H1 (cell line): ENCODE data around the gene CTSH. TPM values are rescaled to one million over a fixed set of nuclear protein-coding genes. Genes with fewer than 3 reads are reported as not detected.

Experiments
- CBX8 ChIP-seq: fragments of 300-800, 300-1000 bp; sonication (generic); IDR thresholded peaks from 2 replicates; pipeline ENCODE4 v1.7.1; 2016; ENCODE audit warnings: low read depth, low read length, borderline replicate concordance
- CHD2 ChIP-seq: IDR thresholded peaks from 2 replicates; pipeline ENCODE4 v1.6.1; 2012; ENCODE audit warnings: low read length, improper control_type of control experiment
- EZH2 ChIP-seq: fragments of 200-600 bp; sonication (generic); IDR thresholded peaks from 2 replicates; pipeline ENCODE4 v1.7.1; 2012; ENCODE audit warnings: low read depth, mild to moderate bottlenecking, moderate library complexity, low read length, inconsistent platforms; ENCODE audit not compliant: severe bottlenecking
- JUND ChIP-seq: IDR thresholded peaks from 2 replicates; pipeline ENCODE4 v1.6.1; 2011; ENCODE audit warnings: mild to moderate bottlenecking, improper control_type of control experiment, low read length
- POLR2AphosphoS5 ChIP-seq: IDR thresholded peaks from 2 replicates; pipeline ENCODE4 v1.6.1; 2011; ENCODE audit warnings: low read depth, low read length
- RXRA ChIP-seq: IDR thresholded peaks from 2 replicates; pipeline ENCODE4 v1.6.1; 2011; ENCODE audit warnings: low read depth, mild to moderate bottlenecking, low read length, moderate library complexity; ENCODE audit not compliant: insufficient read depth
- SUZ12 ChIP-seq: fragments of 200-600 bp; sonication (generic); IDR thresholded peaks from 2 replicates; pipeline ENCODE4 v1.6.1; 2012; ENCODE audit warnings: mild to moderate bottlenecking, inconsistent platforms, low read length, moderate library complexity, mixed read lengths
- TBP ChIP-seq: IDR thresholded peaks from 2 replicates; pipeline ENCODE4 v1.6.1; 2011; ENCODE audit warnings: low read depth, low read length, improper control_type of control experiment
- TCF12 ChIP-seq: IDR thresholded peaks from 2 replicates; pipeline ENCODE4 v1.6.1; 2011; ENCODE audit warnings: low read depth, mild to moderate bottlenecking, low read length
- polyA plus RNA-seq, 7 experiments: library from polyadenylated mRNA; depleted of rRNA in 3 of 7; stranded (reverse) in 5 of 7; unstranded in 2 of 7; fragments of >200 nt in 5 of 7; fragments of 200-250 nt in 2 of 7; gene quantifications; 1 replicate in 5 of 7; 2 replicates in 1 of 7; 4 replicates in 1 of 7; pipeline versions ENCODE4 v1.2.1 to v1.2.3, GENCODE V29; 2011 to 2013; ENCODE audit warnings: missing spikeins in 2 of 7, mixed read lengths in 2 of 7
- total RNA-seq: library from RNA; stranded (reverse); fragmentation: NEBNext Ultra II Directional; extraction: Animal tissue kit (Norgen Biotek cat#: 25700); gene quantifications from 2 replicates; pipeline ENCODE4 v1.2.1, GENCODE V29; 2021
- TF ChIP-seq, protein P1 (sequence below): IDR thresholded peaks from 2 replicates; pipeline ENCODE4 v1.6.1; 2011; ENCODE audit warnings: low read depth, mild to moderate bottlenecking, low read length; ENCODE audit not compliant: insufficient read depth

Gene CTSH
- total and polyA plus RNA-seq, 2 of the 8 experiments (the other 6 are each of a cell fraction or from before 2014, with no cell fraction given), result 34.0 to 36.8 TPM

DNA sequence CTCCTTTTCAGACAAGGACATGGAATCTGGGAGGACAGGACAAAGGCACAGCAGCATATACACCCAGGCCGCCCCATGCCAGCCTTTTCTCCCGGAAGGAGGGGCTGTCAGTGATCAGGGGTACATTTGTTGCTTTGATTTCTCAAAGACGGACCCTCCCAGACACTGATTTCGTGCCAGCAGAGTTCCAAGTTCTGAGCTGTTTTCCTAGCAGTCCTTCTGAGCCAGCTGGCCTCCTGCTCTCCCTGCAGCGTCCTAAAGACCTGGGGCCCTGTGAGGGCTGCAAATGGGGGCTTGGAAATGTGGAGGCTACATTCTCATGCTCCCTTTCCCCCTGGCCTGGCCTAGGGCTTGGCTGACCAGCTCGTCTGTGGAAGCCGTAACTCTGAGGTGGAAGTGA lies 22.3 kb downstream of the CTSH start (continued):
- TF ChIP-seq SUZ12 (no peak), TBP (no peak), CHD2 (no peak), POLR2AphosphoS5 (no peak), TCF12 (no peak), JUND (no peak), EZH2 (no peak), RXRA (no peak), CBX8 (no peak)
- TF ChIP-seq, protein P1, sequence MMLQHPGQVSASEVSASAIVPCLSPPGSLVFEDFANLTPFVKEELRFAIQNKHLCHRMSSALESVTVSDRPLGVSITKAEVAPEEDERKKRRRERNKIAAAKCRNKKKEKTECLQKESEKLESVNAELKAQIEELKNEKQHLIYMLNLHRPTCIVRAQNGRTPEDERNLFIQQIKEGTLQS, result no peak
